Smooth muscle cell of the brain vasculature (primary cell): ENCODE data around the gene ADAMTS15.

Source experiments
- DNase-seq: peaks from one replicate; pipeline ENCODE4 v3.0.0-alpha.2; 2012; ENCODE audit warnings: low read depth, low spot score

The ADAMTS15 gene

DNA sequence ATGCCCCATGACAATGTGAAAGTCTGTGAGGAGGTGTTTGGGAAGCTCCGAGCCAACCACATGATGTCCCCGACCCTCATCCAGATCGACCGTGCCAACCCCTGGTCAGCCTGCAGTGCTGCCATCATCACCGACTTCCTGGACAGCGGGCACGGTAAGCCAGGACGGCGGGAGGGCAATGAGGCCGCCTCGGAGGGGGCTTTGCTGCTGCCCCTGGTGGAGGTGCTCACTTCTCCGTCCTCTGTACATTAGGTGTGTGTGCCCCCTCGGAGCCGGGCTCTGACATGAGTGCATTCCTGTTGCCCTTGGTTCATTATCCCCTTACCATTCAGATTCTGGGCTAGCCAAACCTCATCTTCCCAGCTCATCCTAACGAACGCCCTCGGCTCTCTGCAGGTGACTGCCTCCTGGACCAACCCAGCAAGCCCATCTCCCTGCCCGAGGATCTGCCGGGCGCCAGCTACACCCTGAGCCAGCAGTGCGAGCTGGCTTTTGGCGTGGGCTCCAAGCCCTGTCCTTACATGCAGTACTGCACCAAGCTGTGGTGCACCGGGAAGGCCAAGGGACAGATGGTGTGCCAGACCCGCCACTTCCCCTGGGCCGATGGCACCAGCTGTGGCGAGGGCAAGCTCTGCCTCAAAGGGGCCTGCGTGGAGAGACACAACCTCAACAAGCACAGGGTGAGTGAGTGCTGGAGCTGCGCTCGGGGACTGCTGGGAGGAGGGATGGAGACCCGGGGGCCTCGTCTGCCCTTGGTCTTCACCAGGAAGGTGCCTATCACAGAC is 13.8 kb downstream of the ADAMTS15 start:
- no peak for DNase-seq

DNA sequence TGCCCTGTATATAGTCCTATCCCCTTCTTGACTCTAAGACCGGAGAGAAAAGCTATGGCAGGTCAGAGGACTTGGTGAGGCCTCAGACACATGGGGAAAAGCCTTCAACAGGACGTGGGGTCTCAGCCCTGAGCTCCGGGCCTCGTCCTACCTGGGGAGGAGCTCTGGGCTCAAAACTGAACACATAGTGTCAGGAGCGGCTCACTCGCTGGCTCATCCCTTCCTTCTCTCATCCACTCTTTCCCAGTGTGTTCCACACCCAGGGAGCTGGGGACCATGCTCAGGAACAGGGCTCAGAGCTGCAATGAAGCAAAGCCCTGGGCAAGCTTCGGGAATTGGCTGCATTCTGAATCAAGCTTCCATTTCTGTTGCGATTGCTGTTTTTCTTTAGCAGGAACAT is 14.5 kb downstream of the ADAMTS15 start:
- no peak for DNase-seq

DNA sequence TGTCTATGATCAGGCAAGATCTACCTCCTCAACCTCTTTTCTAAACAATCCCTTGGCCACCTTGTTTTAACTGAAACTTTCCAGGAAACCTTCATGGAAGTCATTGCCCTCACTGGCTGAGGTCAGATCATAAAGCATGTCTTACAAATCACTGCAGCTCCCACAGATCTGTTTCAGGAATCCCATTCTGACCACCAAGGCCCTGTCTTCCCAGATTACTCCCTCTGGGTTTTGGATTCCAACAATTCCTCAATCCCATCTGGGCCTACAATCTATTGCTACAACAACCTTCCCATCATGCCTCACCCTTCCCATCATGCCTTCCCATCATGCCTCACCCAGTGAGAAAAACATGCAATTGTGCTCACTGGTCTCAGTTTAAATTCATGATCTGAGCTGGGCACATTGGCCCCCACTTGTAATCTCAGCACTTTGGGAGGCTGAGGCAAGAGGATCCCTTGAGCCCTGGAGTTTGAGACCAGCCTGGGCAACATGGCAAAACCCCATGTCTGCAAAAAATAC is 15.9 kb downstream of the ADAMTS15 start:
- no peak for DNase-seq

DNA sequence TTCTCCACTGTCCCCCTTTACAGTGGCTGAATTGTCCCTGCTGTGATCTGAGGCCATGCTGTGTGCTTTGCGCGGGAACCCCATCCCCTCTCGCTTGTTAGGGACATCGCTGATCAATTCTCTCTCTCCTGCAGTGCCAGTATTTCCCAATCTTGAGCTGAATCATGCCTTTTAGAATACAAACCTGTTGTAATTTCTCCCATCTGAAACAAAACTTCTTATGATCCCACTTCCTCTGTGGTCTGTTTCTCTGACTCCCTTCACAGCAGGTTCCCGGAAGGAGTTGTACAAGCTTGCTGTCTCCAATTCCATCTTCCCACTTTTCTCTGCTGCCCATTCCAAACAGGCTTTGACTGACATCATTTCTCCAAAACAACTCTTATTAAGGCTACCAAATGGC is 16.8 kb downstream of the ADAMTS15 start:
- peak; percentile 39 for DNase-seq

DNA sequence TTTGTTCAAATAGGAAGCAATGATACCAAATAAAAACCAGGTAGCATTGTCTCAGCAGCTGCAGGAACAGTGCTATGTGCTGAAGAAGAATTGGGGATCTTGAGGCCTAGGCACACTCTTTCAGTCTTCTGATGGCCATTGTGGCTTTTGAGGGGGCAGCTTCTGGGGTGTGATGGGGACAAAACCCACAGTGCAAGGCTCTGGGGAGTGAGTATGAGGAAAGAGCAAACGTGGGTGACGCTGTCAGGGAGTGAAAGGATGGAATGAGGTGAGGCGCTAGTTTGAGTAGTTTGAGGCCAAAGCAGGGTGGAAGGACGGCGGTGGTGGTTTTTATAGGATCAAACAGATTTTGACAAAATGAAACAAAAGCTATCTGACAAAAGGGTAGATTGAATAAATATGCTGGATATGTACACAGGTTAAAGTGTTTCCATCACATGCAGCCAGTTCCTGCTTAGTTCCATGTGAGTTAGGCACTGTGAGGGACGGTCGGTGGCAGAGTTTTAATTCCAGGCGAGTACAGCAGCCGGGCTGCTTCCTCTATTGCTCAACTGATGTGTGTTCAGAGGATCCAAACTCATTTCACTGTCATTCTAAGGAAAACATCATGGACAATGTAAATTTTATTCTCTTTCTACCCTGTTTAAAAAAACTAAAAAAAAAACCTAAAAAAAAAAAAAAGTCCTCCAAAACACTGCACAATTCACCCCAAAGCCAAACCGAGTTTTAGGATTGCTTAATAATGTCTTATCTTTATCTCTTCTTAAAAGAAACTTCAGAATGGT is 18.9 kb downstream of the ADAMTS15 start:
- DNase-seq: no peak

- DNase-seq: no peak
These were observed 20.7 kb downstream of the ADAMTS15 start for GRCh38 chr11:130469181-130469580.

GRCh38 chr11:130470832-130471706 is 22.6 kb downstream of the ADAMTS15 start:
- no peak for DNase-seq

- no peak for DNase-seq
These were observed 23.4 kb downstream of the ADAMTS15 start for GRCh38 chr11:130471731-130472433.

- no peak for DNase-seq
These were observed 24.1 kb downstream of the ADAMTS15 start for GRCh38 chr11:130472434-130472961.

GRCh38 chr11:130473056-130473794 is 24.8 kb downstream of the ADAMTS15 start:
- DNase-seq: no peak

DNA sequence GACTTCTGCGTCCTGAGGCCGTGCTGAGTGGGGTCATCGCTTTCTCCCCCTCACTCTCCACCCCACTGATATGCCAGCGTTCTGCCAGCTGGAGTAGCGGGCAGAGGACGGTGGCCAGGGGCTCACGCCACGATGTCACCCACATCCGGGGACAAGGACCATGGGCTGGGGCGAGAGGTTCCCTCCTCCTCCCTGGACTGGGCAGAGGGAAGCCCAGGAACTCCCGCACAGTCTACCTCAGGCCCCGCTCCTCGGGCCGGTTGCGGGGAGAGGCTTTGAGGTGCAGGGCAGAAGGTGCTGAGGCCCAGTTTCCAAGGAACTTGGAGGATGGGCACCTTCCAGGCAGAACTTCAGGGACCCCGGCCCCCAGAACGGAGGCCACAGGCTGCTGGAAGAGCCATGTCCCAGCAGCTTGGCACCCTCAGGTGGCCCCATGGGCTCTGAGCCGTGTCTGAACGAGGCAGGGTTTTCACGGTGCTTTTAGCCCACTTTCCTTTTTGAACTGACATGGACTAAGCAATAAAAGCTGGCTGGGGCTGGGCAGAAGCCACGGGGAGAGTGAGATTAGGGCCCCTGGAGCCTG is 25.4 kb downstream of the ADAMTS15 start:
- no peak for DNase-seq

- DNase-seq: no peak
These were observed 26.4 kb downstream of the ADAMTS15 start for GRCh38 chr11:130474637-130475400.

DNA sequence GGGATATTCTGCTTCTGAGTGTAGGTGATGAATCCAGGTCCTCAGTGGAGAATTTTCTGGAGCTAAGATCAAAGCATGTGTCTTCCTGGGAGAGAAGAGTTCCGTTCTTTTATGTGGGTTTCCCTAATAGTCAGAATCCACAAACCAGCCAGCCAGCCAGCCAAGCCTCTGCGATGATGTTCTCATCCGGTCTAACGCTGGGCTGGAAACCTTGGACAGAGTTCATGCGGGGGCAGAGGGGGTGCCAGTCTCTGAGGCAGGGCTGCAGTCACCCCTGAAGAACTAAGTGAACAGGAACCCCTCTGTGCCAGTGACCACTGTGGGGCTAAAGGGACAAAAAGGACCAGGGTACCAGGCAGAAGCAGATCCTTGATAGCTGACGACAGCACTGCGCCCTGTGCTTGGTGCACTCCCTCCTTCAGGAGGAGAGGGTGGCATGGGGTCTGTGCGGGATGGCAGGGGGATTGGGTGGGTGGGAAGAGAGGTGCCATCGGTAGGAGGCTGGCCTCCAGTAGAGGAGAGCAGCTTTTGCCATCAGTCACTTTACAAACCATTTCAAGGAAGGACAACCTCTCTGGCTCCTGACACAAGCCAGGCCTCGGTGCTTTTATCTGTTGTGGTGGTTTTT is 27.1 kb downstream of the ADAMTS15 start:
- no peak for DNase-seq

DNA sequence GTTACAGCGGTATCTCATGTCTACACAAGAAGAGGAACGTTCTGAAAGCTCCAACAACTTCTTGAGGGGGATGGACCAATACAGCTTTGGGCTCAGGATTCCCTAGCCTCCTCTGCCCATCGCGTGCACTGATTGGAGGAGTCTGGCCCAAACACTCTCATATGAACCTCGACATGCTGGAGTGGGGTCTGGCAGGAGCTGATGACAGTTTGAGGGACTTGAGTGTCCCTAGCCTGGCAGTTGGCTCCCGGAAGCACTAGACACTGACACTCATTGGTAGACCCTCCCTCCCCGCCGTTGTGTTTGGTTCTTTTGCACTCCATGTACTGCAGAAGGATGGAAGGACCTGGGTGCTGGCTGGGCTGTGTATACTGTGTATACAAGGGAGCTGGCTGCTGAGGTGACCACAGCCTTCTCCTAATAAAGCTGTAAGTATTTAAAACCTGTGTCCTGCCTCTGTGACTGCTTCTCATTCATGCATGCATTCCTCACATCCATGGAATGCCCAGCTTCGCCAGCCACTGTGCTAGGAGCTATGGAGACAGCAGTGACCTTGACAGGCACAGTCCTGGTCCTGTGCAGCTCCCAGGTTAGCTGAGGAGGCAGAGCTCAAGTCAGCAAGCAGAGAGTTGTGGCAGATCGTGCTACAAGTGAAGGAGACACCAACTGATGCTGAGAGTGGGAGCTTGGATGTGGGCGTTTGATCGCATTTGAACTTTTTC is 27.9 kb downstream of the ADAMTS15 start:
- DNase-seq: no peak

DNA sequence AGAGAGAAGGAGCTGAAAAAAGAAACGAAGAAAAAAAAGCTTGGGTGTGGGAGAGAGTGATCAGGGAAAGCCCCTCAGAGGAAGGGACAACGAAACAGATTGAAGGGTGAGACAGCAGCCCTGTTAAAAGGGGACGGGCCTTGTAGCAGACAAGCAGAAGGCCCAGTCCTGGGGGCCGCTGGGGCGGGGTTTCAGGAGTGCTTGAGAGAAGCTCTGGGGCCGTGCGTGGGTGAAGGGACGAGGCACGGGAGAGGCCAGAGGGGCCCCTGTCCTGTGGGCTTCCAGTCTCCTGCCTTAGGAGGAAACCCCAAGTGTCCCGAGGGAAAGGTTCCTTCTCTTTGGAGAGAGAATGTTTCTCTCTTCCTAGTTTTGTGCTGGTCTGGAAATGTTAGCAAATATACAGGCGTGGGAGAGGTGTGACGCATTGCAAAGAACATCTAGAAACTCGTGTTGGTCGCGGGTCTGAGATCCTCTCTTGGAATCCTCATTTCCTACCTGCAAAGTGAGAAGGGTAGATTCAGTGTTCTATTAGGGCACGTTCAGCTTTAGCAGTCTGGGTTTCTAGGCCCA is 28.6 kb downstream of the ADAMTS15 start:
- DNase-seq: no peak

DNA sequence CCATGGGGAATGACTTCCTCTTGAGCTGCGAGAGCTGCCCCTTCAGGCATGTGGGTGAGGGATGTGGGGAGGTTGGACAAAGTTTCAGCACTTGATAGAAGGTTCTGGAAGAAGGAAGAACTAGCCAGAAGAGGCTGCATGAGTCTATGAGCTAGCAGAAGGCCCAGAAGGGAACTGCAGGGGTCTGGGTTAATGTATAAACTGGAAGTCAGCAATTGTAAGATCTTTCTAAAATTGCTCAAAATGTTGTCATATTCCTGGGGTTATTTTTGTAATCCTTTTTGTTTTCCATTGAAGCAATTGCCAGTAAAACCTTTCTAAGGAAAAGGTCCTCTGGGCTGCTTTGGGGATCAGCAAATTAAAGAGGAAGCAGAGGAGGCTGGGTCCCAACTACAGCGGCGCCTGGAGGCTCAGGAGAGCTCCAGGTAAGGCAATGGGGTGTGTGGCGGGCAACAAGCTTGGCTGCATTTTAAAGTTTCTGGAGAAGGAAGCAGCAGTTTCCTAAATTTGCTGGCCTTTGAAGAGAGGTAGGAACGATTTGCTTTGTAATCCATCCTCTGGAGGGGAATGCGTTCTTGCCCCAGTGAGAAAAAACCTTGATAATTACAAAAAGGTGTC is 29.2 kb downstream of the ADAMTS15 start:
- DNase-seq: peak; percentile 26

GRCh38 chr11:130478204-130478701 is 29.8 kb downstream of the ADAMTS15 start:
- DNase-seq: peak; percentile 74
